GM12891 (cell line): ENCODE measurements around the gene GABRP.

Source experiments
- PAX5 ChIP-seq: IDR thresholded peaks from 2 replicates; pipeline ENCODE4 v1.6.1; 2011; ENCODE audit warnings: low read length, moderate library complexity, mild to moderate bottlenecking; ENCODE audit not compliant: insufficient read depth, severe bottlenecking
- POLR2A ChIP-seq: IDR thresholded peaks from 2 replicates; pipeline ENCODE4 v1.6.1; 2011; ENCODE audit warnings: low read depth, low read length, control low read depth
- POLR2AphosphoS5 ChIP-seq: IDR thresholded peaks from 2 replicates; pipeline ENCODE4 v1.6.1; 2011; ENCODE audit warnings: low read depth, low read length, control low read depth
- POU2F2 ChIP-seq: IDR thresholded peaks from 2 replicates; pipeline ENCODE4 v1.6.1; 2011; ENCODE audit warnings: low read depth, mild to moderate bottlenecking, control low read depth, low read length, moderate library complexity
- SPI1 ChIP-seq: IDR thresholded peaks from 2 replicates; pipeline ENCODE4 v1.6.1; 2011; ENCODE audit warnings: low read depth, low read length, control low read depth
- TAF1 ChIP-seq: IDR thresholded peaks from 2 replicates; pipeline ENCODE4 v1.6.1; 2011; ENCODE audit warnings: low read depth, low read length, control low read depth

GRCh38 chr5:170743876-170744212 is 39.7 kb upstream of the GABRP start:
- no peak for TF ChIP-seq POLR2AphosphoS5
- TF ChIP-seq POLR2A = no peak
- TF ChIP-seq SPI1 = no peak
- no peak for TF ChIP-seq TAF1
- TF ChIP-seq POU2F2 = no peak
- TF ChIP-seq PAX5 = no peak
